ENCODE measurements around the gene GPRIN2. TPM values are rescaled to one million over a fixed set of nuclear protein-coding genes. Genes with fewer than 3 reads are reported as not detected.
A peak's percentile ranks its signal among the peaks of the same experiment; 100 is the strongest.
"Not testable (repeated sequence)": the region's sequence is repeated elsewhere in the genome, so short reads cannot be mapped to it uniquely, and the experiment has no call there.

GPRIN2 gene
- total RNA-seq, 3 donors from 2014 or later, result 17.2 to 58.7 (median 40.7) TPM

- H3K4me3 ChIP-seq; intact Hi-C loops (cut with DNase I, micrococcal nuclease); H3K36me3 ChIP-seq (ENCODE audit: low read depth); DNase-seq; ATAC-seq; H3K4me1 ChIP-seq (ENCODE audit: low read depth); H3K9me3 ChIP-seq: not testable (repeated sequence)
These were observed 25.5 kb upstream of the GPRIN2 start for GRCh38 chr10:46581997-46582396.

DNA sequence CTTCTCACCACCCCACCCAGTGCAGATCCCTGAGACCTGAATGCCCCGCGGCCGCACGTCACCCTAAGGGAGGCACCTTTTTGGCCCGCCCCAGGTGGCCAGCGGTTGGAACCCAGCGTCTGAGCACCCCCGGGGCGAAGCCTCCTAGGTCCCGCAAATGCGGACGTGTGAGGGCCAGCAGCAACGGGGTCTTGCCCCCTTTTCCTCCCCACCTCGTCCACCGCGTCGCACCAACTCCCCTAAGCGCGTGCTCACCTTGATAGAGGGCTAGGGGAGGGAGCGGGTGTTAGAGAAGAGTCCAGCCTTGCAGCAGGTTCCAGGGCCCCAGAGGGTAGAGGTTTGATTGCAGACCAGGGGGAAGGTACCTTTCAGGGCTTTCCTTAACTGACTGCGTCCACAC lies 22.9 kb upstream of the GPRIN2 start:
- H3K9me3 ChIP-seq; H3K4me1 ChIP-seq (ENCODE audit: low read depth); ATAC-seq; intact Hi-C loops (cut with DNase I, micrococcal nuclease); DNase-seq; H3K36me3 ChIP-seq (ENCODE audit: low read depth); H3K4me3 ChIP-seq: not testable (repeated sequence)

DNA sequence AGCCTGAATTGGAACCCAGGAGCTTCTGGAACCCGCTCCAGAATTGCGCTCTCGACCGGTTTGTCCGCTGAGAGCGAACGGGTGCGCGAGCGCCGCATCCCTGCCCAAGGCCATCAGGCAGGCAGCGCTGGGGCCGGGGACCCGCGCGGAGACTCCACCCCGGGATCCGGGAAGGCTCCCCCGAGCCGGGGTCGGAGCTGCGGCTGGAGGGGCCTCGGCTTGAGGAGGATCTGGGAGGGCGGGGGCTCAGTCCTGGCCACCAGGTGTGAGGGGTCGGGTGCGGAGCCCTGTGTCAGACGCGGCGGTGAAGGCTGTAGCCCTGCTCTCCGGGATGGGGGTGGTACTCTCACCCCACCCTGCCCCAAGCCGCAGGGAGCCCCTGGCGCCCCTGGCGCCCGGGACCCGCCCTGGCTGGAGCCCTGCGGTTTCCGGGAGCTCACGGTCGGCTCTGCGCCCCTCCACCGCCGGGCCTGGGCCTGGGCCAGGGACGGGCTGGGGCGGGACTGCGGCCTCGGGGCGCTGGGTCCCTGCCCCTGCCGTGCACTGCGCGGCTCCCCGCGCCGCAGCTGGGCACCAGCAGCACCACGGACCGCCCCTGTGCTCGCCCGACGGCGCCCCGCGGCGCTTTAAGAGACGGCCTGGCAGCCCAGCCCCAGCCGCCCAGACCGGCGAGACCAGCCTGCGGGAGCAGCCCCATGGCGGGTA lies 22.2 kb upstream of the GPRIN2 start, which contains the start of gene SYT15:
Gene SYT15, plus strand, starts transcription at position 655 of the 705 bp plus-strand sequence. Its CDS starts 41 bp downstream, at position 696.
- H3K36me3 ChIP-seq (ENCODE audit: low read depth); H3K9me3 ChIP-seq; intact Hi-C loops (cut with DNase I, micrococcal nuclease); DNase-seq; H3K4me3 ChIP-seq; H3K4me1 ChIP-seq (ENCODE audit: low read depth): not testable (repeated sequence)
- ATAC-seq, result peak; percentile 28

DNA sequence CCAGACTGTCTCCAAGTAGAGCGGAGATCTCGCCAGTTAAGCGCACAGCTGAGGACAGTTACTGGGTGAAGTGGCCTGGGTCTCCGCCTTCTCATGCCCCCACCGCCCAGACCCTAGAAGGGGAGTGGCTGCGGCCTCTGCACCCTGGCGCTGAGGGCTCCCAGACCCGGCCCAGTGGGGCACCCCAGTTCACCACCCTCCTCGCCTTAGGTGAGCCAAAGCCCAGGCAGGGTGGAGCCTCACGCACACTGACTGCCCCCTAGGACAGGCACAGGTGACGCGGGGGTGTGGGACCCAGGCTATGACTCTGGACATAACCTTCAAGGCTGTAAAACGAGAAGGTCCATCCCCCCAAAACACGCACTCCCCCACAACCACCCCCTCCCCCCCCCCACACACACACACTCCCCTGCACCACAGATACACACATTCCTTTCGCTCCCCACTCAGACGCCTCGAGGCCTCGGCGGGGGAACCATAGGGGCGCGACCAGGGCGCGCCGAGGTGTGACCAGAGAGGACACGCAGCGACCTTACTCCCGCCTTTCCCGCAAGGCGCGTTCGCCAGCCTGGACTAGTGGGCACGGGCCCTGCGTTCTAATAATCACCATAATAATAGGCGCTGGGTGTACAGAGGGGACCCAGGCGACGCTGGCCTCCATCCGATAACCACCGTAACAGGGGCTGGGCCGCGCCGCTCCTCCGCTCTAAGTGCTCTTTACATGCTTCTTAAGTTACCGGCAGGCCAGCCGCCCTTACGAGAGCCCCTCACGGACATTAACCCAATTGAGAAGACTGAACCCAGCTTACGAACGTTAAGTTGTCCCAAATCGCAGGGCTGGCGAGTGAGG lies 21.4 kb upstream of the GPRIN2 start:
- ATAC-seq; intact Hi-C loops (cut with DNase I, micrococcal nuclease); H3K4me1 ChIP-seq (ENCODE audit: low read depth); H3K36me3 ChIP-seq (ENCODE audit: low read depth); H3K4me3 ChIP-seq; H3K9me3 ChIP-seq; DNase-seq: not testable (repeated sequence)

GRCh38 chr10:46573884-46574283 lies 17.4 kb upstream of the GPRIN2 start:
- not testable (repeated sequence) for H3K36me3 ChIP-seq (ENCODE audit: low read depth); DNase-seq

DNA sequence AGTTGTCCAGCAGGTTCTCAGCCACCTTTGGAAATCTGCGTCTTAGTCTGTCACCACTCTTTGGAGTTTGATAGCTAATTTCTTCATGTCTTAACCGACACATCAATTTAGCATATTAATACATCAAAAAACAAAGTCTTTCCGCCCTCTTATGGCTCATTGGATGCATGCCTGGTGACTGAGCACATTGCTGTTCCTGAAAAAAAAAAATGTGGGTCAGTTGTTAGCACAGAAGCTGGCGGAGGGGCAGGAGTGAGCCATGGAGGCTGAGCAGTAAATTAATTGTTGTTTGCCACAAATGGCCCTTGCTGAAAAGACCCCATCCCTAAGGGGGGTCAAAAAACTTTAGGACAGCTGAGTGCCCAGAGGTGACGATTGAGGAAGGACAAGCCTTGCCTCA lies 16.9 kb upstream of the GPRIN2 start:
- intact Hi-C loops (cut with DNase I, micrococcal nuclease); H3K4me1 ChIP-seq (ENCODE audit: low read depth); H3K4me3 ChIP-seq; H3K36me3 ChIP-seq (ENCODE audit: low read depth); ATAC-seq; DNase-seq; H3K9me3 ChIP-seq: not testable (repeated sequence)

More at GRCh38 chr10:46573884-46574283, 17.4 kb upstream of the GPRIN2 start:
- H3K4me1 ChIP-seq (ENCODE audit: low read depth); H3K9me3 ChIP-seq; H3K4me3 ChIP-seq; intact Hi-C loops (cut with DNase I, micrococcal nuclease); ATAC-seq: not testable (repeated sequence)

DNA sequence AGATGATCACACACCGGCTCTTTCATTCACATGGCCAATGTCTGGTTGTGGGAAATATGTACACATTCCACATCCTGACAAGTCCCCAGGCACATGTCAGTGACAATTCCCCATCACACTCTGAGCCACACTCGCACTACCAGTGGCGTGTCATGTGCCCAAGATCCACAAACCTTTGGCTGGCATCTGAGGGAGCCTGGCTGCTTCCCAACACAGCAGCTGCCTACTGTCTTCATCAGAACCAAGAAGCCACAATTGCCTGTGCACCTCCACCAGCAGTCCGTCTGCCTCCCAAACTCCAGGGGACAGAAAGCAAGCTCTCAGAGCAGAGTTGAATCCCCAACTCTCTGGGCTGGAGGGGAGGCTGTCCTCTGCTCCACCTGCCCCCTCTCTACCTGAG lies 16.3 kb upstream of the GPRIN2 start:
- H3K9me3 ChIP-seq; intact Hi-C loops (cut with DNase I, micrococcal nuclease); H3K36me3 ChIP-seq (ENCODE audit: low read depth); ATAC-seq; DNase-seq; H3K4me3 ChIP-seq; H3K4me1 ChIP-seq (ENCODE audit: low read depth): not testable (repeated sequence)

- DNase-seq; H3K36me3 ChIP-seq (ENCODE audit: low read depth); H3K4me1 ChIP-seq (ENCODE audit: low read depth); ATAC-seq; H3K4me3 ChIP-seq; intact Hi-C loops (cut with DNase I, micrococcal nuclease); H3K9me3 ChIP-seq: not testable (repeated sequence)
These were observed 14.2 kb upstream of the GPRIN2 start for GRCh38 chr10:46570655-46571054.

- H3K36me3 ChIP-seq (ENCODE audit: low read depth); H3K4me1 ChIP-seq (ENCODE audit: low read depth); H3K9me3 ChIP-seq; ATAC-seq; DNase-seq; intact Hi-C loops (cut with DNase I, micrococcal nuclease); H3K4me3 ChIP-seq: not testable (repeated sequence)
These were observed 10.7 kb upstream of the GPRIN2 start for GRCh38 chr10:46567151-46567550.

- intact Hi-C loops (cut with DNase I, micrococcal nuclease); H3K9me3 ChIP-seq; H3K36me3 ChIP-seq (ENCODE audit: low read depth); H3K4me3 ChIP-seq; H3K4me1 ChIP-seq (ENCODE audit: low read depth): not testable (repeated sequence)
- TF ChIP-seq CTCF (IDR thresholded peaks at IDR 0.05), result peak; percentile 60
- peak; percentile 47 to 88 (median 72) for DNase-seq
- peak; percentile 97 for ATAC-seq
These were observed 9.3 kb upstream of the GPRIN2 start for GRCh38 chr10:46565591-46566332.
